Measurements from ENCODE around the gene ERAL1.
"Not testable (repeated sequence)": the region's sequence is repeated elsewhere in the genome, so short reads cannot be mapped to it uniquely, and the experiment has no call there.

Gene ERAL1

DNA sequence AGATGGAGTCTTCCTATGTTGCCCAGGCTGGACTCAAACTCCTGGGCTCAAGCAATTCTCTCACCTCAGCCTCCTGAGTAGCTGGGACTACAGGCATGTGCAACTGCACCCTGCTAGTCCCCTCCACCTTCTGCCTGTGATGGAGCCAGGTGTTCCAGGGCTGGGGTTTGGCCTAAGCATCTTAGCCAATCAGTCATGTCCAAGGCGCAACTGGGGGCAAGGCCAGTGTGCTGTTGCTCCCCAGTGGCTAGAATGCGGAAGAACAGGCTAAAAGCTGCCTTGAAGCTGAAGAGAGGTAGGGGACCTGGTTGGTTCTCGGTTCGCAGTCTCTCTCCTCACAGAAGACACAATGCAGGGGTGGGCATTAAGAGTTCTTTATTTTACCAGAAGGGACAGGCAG lies 24.2 kb downstream of the ERAL1 start:
- DNase-seq (ENCODE audit: low read depth, low spot score) = no peak

DNA sequence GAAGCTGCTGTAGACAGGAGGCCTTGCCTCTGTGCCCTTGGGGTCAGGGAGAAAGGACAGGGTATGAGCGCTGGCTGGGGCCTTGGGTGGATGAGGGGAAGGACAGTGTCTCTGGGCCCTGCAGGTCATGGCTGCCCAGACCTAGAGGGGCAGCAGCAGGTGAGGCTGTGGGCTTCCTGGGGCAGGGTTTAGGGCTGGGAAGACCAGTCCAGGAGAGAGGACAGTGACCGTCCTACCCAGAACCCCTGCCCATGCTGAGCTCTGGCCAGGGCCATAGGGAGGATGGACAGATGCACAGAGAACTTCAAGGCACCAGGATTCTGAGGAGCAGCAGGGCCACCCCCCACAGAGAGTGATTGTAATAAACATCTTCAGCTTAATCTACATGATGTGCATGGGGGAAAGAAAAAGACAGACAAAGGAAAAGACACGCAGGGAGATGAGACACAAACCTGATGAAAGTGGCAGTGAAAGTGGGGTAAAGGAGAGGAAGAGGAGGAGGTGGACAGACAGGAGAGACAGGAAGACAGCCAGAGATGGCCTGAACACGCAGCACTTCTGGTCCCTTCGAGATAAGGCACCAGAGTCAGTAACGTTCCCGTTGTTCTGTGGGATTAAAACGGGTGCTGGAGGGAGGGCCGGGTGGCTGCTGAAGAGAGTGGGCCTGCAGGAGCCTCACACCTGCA lies 25.2 kb downstream of the ERAL1 start:
- no peak for DNase-seq (ENCODE audit: low read depth, low spot score)

DNA sequence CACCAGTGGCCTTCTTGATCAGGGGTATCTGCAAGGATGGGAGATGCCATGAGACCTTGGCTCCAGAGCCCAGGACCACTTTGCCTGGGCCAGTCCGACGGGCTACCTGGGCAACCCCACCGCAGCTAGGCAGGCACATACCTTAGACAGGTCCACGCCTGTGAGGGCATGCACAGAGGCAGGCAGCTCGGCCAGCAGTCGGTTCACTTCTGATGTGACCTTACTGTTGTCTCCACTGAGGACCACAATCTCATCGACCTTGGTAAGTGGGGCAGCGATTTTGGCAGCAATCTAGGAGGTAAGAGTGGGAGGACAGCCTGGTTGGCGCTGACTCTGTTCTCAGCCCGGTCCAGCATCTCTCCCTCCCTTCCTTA lies 25.7 kb downstream of the ERAL1 start:
- DNase-seq (ENCODE audit: low read depth, low spot score) = no peak

DNA sequence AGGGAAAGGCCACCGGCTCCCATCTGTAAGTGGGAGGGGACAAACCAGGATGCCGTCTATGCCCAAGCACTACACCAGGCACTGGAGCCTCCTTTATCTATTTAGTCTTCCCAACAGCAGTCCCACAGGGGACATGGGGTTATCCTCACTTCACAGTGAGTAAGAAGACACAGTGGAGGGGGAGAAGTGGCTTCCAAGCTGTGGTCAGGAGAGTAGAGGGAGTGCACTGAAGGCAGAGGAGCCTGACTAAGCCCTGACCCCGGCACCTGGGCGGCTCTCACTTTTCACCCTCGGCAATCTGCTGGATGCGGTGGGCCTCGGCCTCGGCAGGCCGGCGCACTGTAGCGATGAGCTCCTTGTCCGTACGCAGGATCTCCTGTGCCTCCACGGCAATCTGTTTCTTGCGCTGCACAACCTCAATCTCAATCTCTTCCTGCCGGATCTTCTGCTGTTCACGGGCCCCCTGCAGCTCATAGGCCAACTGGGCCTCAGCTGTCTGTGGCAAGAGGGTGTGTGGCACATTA lies 26.8 kb downstream of the ERAL1 start:
- DNase-seq (ENCODE audit: low read depth, low spot score) = no peak

DNA sequence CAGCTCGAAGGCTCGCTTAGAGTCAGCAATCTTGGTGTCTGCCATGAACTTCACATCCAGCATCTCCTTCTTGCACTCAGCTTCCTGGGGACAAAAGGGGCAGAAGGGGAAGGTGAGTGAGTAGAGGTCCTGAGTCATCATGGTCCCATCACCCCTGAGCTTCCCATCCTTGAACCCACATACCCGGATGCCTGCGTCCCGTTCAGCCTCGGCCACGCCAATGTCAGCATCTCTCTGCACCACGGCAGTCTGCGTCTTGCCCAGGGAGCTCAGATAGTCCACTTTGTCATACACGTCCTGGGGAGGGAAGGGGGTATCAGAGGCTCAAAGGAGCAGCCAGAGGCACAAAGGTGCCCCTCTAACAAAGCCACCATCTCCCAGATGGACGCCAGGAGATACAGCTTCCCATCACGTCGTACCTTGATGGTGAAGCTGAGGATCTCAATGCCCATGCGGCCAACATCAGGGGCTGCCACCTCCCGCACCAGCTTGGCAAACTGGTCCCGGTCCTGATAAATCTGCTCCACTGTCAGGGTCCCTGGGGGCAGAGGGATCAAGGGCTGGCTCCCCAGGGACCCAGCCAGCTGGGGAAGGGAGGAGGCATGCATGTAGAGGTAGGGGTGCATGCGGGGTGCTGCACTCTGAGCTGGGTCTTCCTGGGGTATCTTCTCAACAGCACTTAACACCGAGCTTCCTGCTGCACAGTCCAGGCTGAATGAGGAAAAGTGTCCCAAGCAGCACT lies 27.5 kb downstream of the ERAL1 start:
- no peak for DNase-seq (ENCODE audit: low read depth, low spot score)

DNA sequence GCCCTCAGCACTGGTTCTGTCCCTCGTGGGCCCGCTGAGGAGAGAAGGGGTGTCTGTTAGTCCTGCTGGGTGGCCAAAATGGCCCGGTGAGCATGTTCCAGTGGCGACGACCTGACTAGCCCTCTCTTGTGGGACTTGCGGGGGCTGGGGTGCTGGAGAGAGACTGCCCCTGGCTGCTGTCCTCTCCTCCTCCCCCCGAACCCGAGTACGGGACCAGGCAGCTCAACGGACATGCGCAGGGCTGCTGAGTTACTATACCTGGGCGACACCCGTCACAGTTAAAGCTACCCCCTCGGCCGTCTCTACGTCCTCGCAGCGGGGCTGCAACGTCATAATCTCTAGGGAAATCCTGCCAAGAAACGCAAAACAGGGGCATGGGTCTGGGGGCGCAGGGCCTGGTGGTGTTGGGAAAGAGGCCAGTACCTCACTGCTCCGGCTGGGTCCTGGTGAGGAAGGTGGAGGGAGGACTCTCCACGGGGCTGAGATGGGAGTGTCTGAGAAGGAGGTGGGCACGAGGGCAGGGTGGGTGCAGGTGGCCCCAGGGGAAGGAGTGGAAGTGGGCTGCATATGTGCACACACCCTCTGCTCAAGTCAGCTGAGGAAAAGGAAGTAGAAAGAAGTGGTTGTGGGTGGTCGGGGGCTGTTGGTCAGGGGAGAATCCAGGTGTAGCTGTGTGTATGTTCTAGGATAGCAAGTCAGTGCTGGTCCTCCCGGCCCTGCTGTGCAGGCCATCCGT lies 29.3 kb downstream of the ERAL1 start:
- no peak for DNase-seq (ENCODE audit: low read depth, low spot score)

DNA sequence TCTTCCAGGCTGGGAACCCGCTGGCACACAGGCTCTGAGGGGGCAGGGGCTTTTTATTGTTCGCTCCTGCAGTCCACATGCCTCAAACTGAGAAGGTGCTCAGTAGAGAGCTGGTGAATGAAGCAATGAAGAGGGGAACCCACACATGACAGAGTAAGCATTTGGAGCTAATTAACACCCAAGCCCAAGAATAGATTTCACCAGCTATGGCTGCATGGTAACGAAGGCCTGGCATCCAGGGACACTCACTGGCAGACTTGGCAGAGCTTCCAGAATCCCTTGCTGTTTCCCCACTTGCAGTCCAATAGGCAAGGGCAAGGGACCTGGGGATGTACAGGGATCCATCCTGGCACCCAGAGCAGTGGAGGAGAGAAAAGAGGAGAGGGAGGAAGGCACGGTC lies 30.5 kb downstream of the ERAL1 start:
- no peak for DNase-seq (ENCODE audit: low read depth, low spot score)

DNA sequence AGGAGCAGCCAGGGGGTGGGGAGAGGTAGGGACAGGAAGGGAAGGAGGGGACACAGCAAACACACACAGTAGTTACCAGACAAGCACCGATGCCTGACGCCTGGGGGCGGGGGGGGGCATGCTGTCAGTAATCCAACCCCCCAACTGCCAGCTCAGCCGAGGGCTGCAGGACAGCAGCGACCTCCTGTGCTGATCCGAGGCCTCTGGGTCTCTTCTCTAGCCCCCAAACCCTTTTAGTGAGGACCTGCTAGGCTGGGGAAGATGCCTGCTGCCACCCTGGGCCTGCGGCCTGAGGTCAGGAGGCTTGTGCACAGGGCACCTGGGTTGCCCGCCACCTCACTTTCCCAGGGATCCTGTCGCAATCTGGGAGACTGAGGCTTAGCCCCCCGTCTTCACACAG lies 31.1 kb downstream of the ERAL1 start:
- no peak for DNase-seq (ENCODE audit: low read depth, low spot score)

DNA sequence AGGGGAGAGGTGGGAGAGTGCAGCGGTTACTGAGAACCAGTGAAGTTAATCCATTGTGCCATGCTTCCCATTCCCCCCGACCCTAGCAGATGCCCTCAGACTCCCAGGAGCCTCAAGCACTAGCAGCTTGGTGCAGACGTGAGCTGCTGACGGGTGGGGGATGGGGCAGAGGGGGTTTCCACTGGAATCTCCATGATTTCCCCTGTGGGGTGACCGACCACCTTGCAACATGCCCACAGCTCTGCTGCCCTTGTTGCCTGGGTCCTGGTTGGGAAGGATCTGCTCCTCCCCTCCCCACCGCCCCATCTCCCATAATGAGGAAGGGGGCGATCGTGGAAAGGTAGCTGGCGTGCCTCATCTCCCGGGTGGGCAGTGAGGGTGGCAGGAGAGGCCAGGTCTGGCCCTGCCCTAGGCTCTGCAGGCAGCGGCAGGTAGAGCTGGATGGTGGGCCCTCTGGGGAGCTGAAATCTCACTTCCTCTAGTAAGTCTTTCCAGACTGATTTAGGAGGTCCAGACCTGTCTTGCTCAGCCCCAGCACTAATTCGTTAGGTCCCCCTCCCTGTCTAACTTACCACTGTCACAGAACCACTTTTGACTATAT lies 33.2 kb downstream of the ERAL1 start:
- no peak for DNase-seq (ENCODE audit: low read depth, low spot score)

DNA sequence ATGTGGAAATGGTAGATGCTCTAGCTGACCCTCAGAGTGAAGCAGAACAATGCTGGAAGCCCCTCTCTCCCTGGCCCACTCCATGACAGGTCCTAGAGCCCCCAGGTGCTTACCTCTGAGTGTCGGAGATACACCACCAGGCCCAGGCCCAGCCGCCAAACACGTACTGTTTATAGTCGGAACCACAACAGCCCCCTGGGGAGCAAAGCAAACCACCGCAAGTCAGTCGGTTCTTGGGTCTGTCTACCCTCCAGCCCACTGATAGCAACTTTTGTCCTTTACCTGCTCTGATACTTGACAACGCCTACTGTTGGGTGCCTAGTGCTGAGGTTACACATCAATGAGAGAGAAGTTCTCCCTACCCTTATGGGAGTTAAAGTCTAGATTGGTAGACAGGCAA lies 34.0 kb downstream of the ERAL1 start:
- no peak for DNase-seq (ENCODE audit: low read depth, low spot score)

DNA sequence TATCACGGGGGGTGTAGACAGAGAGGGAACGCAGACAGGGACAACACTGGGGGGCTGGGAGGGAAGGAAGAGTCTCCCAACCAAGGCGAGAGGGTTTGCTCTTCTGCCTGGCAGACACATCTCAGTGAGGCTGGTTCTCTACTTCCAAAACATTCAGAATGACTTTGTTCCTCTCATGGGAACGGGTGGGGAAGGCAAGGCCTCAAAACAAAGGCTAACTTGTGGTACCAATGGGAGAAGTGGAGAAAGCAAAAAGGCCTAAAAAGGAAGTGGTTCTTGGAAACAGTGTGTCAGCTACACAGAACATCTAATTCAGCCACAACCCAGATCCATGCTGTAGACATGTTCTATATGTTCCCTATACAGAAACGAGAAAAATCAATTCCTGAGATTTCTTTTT lies 35.2 kb downstream of the ERAL1 start:
- DNase-seq (ENCODE audit: low read depth, low spot score) = no peak

DNA sequence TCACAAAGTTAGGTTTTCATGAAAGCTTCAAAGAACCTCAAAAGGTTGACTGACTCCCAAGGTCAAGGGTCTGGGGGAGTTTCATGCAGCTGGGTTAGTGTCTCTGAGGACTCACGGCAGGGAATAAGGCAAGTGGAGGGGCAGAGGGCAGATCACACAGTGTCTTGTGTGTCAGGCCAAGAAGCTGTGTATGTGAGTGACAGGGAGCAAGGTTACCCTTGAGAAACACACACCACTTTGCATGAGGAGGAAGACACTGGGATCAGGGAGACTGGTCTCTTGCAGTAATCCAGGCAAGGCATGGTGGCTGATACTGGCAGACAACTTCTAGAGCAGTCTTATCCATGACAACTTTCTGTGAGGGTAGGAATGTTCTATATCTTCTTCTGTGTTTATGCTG lies 36.4 kb downstream of the ERAL1 start:
- no peak for DNase-seq (ENCODE audit: low read depth, low spot score)

DNA sequence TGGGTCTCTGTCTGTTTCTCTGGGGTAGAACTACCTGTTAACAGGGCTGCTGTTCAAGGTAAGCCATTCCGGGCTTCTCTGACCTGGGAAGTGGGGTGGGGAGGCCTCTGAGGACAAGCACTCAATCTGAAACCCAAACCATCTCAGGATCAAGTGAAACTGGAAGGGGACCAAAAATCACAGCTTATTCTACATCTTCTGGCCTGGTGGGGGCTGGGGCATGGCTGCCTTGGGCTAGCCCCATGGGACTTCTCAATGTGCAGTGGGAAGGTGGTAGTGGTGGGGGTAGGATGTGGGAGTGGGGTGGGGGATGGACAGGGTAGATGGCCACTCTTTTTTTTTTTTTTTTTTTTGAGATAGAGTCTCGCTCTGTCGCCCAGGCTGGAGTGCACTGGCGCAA lies 37.2 kb downstream of the ERAL1 start:
- no peak for DNase-seq (ENCODE audit: low read depth, low spot score)

DNA sequence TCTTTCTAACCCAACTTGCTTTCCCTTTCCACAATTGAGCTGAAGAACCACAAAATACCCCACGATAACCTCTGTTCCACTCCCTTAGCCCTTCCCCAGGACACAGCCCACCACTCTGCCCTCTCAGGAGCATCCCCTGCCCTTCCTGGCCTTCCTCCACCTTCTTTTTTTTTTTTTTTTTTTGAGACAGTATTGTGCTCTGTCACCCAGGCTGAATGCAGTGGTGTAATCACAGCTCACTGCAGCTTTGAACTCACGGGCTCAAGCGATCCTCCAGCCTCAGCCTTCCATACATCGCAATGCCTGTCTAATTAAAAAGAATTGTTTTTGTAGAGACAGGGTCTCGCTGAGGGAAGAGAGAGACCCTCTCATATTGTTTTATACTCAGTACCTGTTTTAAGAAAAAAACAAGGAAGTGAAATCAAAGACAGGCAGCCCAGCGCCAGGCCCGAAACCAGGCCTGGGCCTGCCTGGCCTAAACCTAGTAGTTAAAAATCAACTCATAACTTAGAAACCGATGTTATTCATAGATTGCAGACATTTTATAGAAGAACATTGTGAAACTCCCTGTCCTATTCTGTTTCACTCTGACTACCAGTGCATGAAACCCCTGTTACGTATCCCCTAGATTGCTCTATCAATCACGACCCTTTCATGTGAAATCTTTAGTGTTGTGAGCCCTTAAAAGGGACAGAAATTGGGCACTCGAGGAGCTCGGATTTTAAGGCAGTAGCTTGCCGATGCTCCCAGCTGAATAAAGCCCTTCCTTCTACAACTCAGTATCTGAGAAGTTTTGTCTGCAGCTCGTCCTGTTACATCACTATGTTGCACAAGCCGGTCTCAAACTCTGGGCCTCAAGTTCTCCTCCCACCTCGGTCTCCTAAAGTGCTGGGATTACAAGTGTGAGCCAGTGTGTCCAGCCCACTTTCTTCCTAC lies 38.7 kb downstream of the ERAL1 start:
- DNase-seq (ENCODE audit: low read depth, low spot score) = not testable (repeated sequence)

DNA sequence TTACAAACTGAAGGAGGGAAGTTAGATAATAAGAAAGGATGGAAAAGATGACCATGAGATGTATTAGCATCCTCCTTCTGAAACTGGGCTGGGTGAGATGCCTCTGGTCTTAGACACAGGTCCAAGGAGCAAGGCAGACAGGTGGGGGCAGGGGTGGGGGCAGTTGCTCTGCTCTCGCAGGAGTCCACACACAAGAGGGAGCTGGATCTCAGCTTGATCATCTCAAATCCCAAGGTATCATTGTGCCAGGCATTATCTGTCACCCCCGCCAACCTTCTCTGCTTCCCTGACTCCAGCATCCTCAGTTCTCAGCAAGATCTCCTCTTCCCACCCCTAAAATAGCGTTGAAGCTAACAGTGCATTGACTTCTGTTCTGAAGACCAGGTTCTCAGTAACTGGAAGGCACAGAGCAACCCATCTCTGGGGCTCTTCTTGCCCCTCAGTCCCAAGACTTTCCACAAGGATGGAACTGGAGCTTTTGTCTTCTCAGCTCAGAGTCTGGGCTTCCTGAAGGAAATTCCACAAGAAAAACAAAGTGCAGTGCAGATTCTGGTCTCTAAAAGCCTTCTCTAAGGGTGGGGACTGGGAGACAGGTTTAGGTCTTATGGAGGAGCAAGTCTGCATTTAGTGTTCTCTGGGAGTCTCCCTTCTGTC lies 41.1 kb downstream of the ERAL1 start:
- no peak for DNase-seq (ENCODE audit: low read depth, low spot score)

DNA sequence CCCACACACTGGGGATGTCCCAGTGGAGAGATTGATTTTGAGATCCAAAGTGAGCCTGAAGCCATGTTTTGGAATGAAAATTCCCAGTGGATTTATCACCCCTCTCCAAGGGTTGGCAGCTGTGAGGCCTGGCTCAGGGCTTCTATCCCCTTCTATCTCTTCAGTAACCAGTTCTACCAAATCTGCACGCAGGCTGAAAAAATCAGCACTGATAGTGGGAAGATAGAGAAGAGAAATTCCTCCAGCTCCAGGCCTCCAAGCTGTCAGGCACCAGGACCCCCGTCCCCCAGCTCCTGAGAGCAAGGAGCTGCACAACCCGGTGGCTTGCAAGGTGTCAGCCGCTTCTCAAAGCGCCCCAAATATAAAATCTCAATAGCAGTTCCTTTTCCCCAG lies 41.7 kb downstream of the ERAL1 start:
- no peak for DNase-seq (ENCODE audit: low read depth, low spot score)

DNA sequence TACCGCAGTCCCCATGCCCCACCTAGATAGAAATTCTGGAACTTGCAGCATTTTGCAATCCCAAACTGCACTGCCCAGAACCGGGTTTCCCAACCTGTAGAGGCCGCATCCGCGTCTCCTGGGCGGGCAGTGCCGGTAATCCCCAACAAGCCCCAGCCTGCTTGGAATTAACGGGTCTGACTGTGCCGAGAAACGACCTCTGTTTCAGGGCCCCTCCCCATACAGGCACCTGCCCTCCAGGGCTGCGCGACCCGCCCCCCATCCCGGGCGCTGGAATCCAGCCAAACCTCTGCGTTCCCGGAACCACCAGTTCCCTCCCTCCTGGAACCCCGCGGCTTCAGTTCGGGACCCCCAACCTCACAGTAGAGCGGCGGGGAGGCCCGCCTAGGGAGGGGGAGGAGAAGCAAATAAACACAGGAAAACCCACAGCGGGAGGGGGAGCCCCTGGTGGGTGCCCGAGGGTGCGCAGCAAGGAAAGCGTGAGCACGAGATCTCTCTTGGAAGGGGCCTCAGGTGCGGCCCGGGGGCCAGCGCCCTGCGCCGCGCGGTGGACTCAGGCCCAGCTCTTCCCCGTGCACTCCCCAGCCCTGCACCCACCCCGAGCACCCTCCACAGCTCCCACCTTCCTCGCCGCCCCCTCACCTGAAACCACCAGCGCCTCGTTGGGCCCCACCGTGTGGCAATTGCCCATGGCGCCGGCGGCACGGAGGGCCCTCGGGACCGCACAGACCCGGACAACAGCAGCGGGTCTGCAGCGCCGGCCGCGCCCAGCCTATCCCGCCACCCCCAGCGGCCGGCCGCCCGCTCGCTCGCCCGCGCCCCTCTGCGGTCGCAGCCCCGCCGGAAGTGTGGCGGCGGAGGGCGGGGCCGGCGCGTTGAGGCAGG lies 42.3 kb downstream of the ERAL1 start, which contains the start of gene FLOT2:
FLOT2 (minus strand) TSS at position 850 of the 885 bp plus-strand sequence; CDS start at position 691, 159 bp downstream.
- peak; percentile 39 for DNase-seq (ENCODE audit: low read depth, low spot score)

DNA sequence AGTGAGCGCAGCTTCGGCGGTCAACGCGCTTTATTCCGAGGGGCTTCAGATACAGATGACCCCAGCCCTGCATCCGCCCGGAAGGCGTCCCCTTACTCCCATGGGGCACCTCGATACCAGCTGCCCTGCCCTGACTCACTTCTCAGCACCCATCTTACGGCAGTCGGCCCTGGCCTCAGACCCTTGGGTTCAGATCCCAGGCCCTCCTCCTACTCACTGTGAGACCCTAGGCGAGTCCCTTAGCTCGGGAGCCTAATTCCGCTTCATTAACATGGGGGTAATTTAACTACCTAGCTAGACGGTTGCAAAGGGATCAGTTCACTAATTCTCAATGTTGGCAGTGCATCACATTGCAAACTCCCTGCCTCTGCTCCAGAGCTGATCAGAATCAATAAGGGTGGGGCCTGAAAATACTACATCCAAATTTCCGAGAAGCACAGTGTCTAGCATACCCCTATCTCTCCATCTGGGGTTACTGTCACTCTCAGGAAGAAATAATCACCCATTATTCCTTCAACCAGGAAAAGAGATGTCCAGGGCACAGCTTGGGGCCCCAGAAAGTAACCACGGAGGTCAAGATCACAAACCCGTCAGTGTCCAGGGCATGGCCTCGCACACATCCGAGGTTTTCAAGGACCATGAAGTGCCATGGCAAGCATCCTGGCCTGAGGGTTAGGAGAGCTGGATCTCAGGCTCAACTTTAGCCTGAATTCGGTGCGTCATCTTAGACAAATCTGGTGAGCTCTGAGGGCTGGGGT lies 43.1 kb downstream of the ERAL1 start:
- no peak for DNase-seq (ENCODE audit: low read depth, low spot score)

DNA sequence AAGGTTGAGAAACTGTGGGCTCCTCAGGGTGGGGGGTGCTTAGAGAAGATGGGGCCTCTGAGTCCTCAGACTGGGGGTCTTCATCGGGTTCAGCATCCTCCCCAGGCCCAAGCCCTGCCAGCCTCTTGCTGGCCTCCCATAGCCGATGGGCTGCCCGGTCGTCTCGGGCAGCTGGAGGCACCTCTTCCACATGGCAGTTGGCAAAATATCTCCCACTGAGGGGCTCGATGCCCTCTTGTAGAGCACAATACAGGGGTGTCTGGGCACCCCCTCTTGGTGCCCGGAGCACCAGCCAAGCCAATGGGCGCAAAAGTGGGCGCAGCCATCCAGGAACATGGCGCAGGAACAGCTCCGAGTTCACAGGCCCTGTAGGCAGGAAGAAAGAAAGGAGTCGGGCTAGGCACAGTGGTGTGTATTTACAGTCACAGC lies 43.7 kb downstream of the ERAL1 start:
- DNase-seq (ENCODE audit: low read depth, low spot score) = no peak
